Fibroblast of lung (primary cell): ENCODE data around the gene TENM4. TPM values are rescaled to one million over a fixed set of nuclear protein-coding genes. Genes with fewer than 3 reads are reported as not detected.

Source experiments
- DNase-seq, 2 donors: peaks; one replicate each; pipeline versions ENCODE4 v3.0.0 to v3.0.0-alpha.2; 2010; ENCODE audit warnings: low read depth in 2 of 2
- H2AFZ ChIP-seq: 2 replicates; pipeline ENCODE4 v1.5.1; 2012; ENCODE audit warnings: low read length, control low read depth, inconsistent platforms
- H3K27ac ChIP-seq: 2 replicates; pipeline ENCODE4 v1.5.1; 2011; ENCODE audit warnings: low read length, control low read depth; ENCODE audit not compliant: insufficient read depth
- H3K27me3 ChIP-seq: 2 replicates; pipeline ENCODE4 v1.5.1; 2011; ENCODE audit warnings: mild to moderate bottlenecking, low read length; ENCODE audit not compliant: control insufficient read depth, insufficient read depth
- H3K36me3 ChIP-seq: 2 replicates; pipeline ENCODE4 v1.5.1; 2011; ENCODE audit warnings: low read length; ENCODE audit not compliant: control insufficient read depth, insufficient read depth
- H3K4me1 ChIP-seq: 2 replicates; pipeline ENCODE4 v1.5.1; 2011; ENCODE audit warnings: low read length; ENCODE audit not compliant: control insufficient read depth, insufficient read depth; ENCODE audit errors: extremely low read depth
- H3K4me2 ChIP-seq: 2 replicates; pipeline ENCODE4 v1.5.1; 2011; ENCODE audit warnings: low read length, control low read depth; ENCODE audit not compliant: insufficient read depth; ENCODE audit errors: extremely low read depth
- H3K4me3 ChIP-seq, 4 experiments: fragments of 200-600 bp in 1 of 4; sonication (generic) in 1 of 4; replicated peaks in 1 of 4; 2 replicates each; pipeline ENCODE4 v1.5.1; 2011 to 2016; ENCODE audit warnings: low read length in 4 of 4, low read depth in 3 of 4, mild to moderate bottlenecking in 3 of 4, control low read depth in 2 of 4, inconsistent platforms in 1 of 4, mixed read lengths in 1 of 4; ENCODE audit not compliant: insufficient read depth in 1 of 4; ENCODE audit errors: control extremely low read depth in 1 of 4
- H3K79me2 ChIP-seq: 2 replicates; pipeline ENCODE4 v1.5.1; 2012; ENCODE audit warnings: mild to moderate bottlenecking, low read length, inconsistent platforms; ENCODE audit not compliant: control insufficient read depth, insufficient read depth
- H3K9ac ChIP-seq: 2 replicates; pipeline ENCODE4 v1.5.1; 2011; ENCODE audit warnings: mild to moderate bottlenecking, low read length, control low read depth; ENCODE audit not compliant: insufficient read depth
- H3K9me3 ChIP-seq: 2 replicates; pipeline ENCODE4 v1.5.1; 2012; ENCODE audit warnings: low read depth, low read length; ENCODE audit not compliant: control insufficient read depth, insufficient read depth
- H4K20me1 ChIP-seq: 2 replicates; pipeline ENCODE4 v1.5.1; 2011; ENCODE audit warnings: low read length; ENCODE audit not compliant: control insufficient read depth, insufficient read depth; ENCODE audit errors: extremely low read depth
- CTCF ChIP-seq, 2 donors: IDR thresholded peaks in 1 of 2; conservative IDR thresholded peaks in 1 of 2; 1 replicate in 1 of 2; 2 replicates in 1 of 2; pipeline ENCODE4 v1.5.1; 2011 to 2012; ENCODE audit warnings: low read length in 2 of 2, control low read depth in 1 of 2, inconsistent platforms in 1 of 2, low read depth in 1 of 2, mild to moderate bottlenecking in 1 of 2
- EZH2 ChIP-seq: IDR thresholded peaks from 2 replicates; pipeline ENCODE4 v1.5.1; 2012; ENCODE audit warnings: low read length, control low read depth, mild to moderate bottlenecking; ENCODE audit errors: missing control alignments
- polyA plus RNA-seq, 2 donors: library from polyadenylated mRNA; depleted of rRNA in 1 of 2; stranded (reverse) in 1 of 2; unstranded in 1 of 2; fragments of >200 nt; gene quantifications; 2 replicates each; pipeline ENCODE4 v1.2.1, GENCODE V29; 2011 to 2012; ENCODE audit warnings: missing spikeins in 1 of 2
- total RNA-seq: library from RNA; depleted of rRNA; stranded (reverse); fragments of >200 nt; gene quantifications from 2 replicates; pipeline ENCODE4 v1.2.1, GENCODE V29; 2014

TENM4 gene
- total and polyA plus RNA-seq, 2 donors (not counting 1 experiment from before 2014, with no cell fraction given) = 4.6 to 48.4 TPM

- no peak for DNase-seq
- H3K4me1 ChIP-seq = peaks cover 3% of the 10 kb centered on the region
- H2AFZ ChIP-seq = no peak overlapping the region
- no peaks in the 10 kb centered on the region for H3K79me2 ChIP-seq
- H4K20me1 ChIP-seq = no peaks in the 10 kb centered on the region
- H3K9ac ChIP-seq = no peak overlapping the region
- no peaks in the 10 kb centered on the region for H3K36me3 ChIP-seq
- H3K27me3 ChIP-seq = no peaks in the 10 kb centered on the region
- H3K9me3 ChIP-seq = no peaks in the 10 kb centered on the region
- TF ChIP-seq CTCF (conservative IDR thresholded peaks at IDR 0.05 in 1 of 2, IDR thresholded peaks at IDR 0.05 in 1 of 2; ENCODE audit: low read depth in 1 of 2, low read length in 2 of 2) = no peak
- TF ChIP-seq EZH2 = no peak
- H3K4me3 ChIP-seq = no peak overlapping the region
- H3K4me2 ChIP-seq = no peak overlapping the region
- H3K27ac ChIP-seq = no peak overlapping the region
Measured at GRCh38 chr11:79044201-79044600, 396.6 kb downstream of the TENM4 start.

- peaks cover 3% of the 10 kb centered on the region for H3K4me1 ChIP-seq
- H3K27me3 ChIP-seq = no peaks in the 10 kb centered on the region
- no peaks in the 10 kb centered on the region for H3K9me3 ChIP-seq
- no peak overlapping the region for H2AFZ ChIP-seq
- peak in 1 of 2 donors; percentile 41 for DNase-seq
- H3K36me3 ChIP-seq = no peaks in the 10 kb centered on the region
- no peak overlapping the region for H3K4me2 ChIP-seq
- TF ChIP-seq CTCF (conservative IDR thresholded peaks at IDR 0.05 in 1 of 2, IDR thresholded peaks at IDR 0.05 in 1 of 2; ENCODE audit: low read depth in 1 of 2, low read length in 2 of 2) (no peak), EZH2 (no peak)
- H3K27ac ChIP-seq = no peak overlapping the region
- no peaks in the 10 kb centered on the region for H3K79me2 ChIP-seq
- H4K20me1 ChIP-seq = no peaks in the 10 kb centered on the region
- no peak overlapping the region for H3K9ac ChIP-seq
- no peak overlapping the region for H3K4me3 ChIP-seq
Measured at GRCh38 chr11:79043726-79044125, 397.1 kb downstream of the TENM4 start.

- Histone ChIP-seq H3K27ac (no peak overlapping the region), H3K27me3 (no peaks in the 10 kb centered on the region), H2AFZ (no peak overlapping the region), H3K4me3 (no peak overlapping the region), H4K20me1 (no peaks in the 10 kb centered on the region), H3K36me3 (no peaks in the 10 kb centered on the region), H3K9ac (no peak overlapping the region), H3K9me3 (no peaks in the 10 kb centered on the region), H3K4me2 (no peak overlapping the region), H3K4me1 (peaks cover 3% of the 10 kb centered on the region), H3K79me2 (no peaks in the 10 kb centered on the region)
- TF ChIP-seq CTCF (conservative IDR thresholded peaks at IDR 0.05 in 1 of 2, IDR thresholded peaks at IDR 0.05 in 1 of 2; ENCODE audit: low read depth in 1 of 2, low read length in 2 of 2) (no peak), EZH2 (no peak)
- DNase-seq = no peak
Measured at GRCh38 chr11:79042824-79043223, 398.0 kb downstream of the TENM4 start.
